GM21360 (cell line): Measurements from ENCODE around the gene RFK.
"Not testable (repeated sequence)": the region's sequence is repeated elsewhere in the genome, so short reads cannot be mapped to it uniquely, and the experiment has no call there.

ENCODE experiments used
- ATAC-seq: cut with Tn5 transposase; IDR thresholded peaks from one replicate; pipeline ENCODE4 v1.9.1; 2021; ENCODE audit warnings: mild to moderate bottlenecking, moderate library complexity; ENCODE audit not compliant: unreplicated experiment

Gene RFK

DNA sequence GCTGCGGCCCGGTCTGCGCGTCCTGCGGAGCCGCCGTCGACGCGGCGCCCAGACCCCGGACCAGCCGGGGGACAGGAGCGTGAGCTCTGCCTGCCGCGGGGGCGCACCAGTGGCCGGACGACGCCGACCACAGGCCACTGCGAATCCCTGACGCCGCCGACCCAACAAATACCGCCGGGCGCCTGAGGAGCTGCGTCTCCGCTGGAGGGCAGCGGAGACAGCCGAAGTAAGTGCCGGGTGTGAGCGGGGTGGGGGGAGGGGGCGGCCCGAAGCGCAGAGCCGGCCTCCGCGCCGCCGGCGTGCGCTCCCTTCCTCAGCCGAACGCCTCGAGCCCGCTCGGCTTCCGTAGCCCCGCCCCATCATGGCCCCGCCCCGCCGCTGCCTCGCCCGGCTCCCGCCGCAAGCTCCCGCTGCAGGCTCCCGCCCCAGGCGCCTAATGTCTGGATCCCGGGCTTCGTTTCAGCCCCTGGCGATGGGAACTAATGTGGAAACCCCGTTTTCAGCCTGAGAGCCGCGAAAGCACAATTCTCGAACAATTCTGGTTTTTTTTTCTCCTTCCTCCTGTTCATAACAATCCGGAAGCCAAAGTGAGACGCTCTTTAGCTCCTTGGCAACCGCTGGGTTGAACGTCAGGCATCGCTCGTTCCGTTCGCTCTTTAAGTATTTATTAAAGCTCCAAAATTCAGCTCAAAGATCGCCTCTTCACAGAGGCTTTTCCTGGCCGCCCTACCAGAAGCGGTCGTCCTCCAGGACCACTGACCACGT, at the start of gene RFK:
RFK (minus strand) TSS at position 232 of the 765 bp plus-strand sequence. CDS start 255 bp downstream, outside the sequence.
- ATAC-seq, result peak; percentile 61

DNA sequence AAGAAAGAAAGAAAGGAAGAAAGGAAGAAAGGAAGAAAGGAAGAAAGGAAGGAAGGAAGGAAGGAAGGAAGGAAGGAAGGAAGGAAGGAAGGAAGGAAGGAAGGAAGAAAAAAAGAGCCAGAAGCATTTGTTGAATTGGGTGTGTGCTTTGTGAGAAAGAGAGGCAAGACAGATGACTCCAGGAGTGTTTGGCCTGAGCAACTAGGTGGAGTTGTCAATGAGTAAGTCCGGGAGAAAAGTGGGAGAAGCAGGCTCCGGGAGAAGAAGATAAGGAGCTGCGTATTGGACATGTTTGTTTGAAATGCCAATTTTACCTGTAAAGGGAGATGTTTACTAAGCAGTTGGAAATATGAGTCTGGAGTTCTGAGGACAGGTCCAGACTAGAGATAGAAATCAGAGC, 49.7 kb upstream of the RFK start:
- no peak for ATAC-seq

DNA sequence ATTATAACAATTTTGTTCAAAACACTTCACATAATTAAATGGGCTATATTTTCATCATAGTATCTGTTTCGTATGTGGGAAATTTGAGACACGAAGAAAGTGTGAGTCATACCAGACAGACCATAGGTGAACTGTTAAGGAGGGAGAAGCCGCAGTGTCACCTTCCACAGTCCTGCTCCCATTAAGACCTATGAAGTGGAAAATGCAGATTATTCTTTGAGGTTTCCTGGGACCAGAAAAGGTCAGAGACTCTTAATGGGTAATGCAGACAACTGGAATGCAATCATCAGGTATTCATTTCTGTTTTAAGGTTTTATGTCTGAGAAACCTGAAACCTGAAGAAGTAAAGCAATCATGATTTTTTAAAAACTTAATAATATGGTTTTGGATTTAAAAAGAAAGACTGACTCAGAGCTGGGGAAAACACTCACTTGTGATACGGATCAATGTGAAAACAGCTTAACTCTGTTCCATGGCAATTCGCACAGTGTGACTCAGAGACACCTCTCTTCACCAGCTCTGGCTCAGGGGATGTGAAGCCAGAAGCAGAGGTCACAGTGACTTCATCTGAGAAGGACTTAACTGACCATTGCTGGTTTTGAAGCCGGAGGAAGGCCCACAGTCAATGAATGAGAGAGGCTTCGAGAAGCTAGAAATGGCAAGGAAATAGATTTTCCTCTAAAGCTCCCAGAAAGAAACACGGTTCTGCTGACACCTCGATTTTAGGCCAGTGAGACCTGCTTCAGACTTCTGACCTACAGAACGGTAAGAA, 47.5 kb upstream of the RFK start:
- ATAC-seq, result peak; percentile 60

DNA sequence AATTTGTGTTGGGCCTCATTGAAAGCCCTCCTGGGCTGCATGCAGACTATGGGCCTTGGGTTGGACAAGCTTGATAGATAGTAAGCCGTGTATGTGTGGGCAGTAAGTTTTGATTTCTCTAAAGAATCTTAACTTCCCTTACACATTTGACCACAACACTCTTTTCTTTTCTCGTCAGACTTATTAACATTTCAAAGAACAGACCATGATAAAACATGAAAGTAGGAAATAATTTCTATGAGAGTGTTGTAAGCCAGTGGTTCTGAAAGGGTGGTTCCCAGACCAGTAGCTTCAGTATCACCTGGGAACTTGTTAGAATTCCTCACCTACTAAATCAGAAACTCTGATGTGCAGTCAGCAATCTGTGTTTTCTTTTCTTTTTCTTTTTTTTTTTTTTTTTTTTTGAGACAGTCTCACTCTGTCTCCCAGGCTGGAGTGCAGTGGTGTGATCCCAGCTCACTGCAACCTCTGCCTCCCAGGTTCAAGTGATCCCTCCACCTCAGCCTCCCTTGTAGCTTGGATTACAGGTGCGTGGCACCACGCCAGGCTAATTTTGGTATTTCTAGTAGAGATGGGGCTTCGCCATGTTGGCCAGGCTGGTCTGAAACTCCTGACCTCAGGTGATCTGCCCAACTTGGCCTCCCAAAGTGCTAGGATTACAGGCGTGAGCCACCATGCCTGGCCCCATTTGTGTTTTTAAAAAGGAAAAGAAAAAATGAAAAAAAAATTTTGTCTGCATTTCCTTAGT, 44.8 kb upstream of the RFK start:
- peak; percentile 76 for ATAC-seq

DNA sequence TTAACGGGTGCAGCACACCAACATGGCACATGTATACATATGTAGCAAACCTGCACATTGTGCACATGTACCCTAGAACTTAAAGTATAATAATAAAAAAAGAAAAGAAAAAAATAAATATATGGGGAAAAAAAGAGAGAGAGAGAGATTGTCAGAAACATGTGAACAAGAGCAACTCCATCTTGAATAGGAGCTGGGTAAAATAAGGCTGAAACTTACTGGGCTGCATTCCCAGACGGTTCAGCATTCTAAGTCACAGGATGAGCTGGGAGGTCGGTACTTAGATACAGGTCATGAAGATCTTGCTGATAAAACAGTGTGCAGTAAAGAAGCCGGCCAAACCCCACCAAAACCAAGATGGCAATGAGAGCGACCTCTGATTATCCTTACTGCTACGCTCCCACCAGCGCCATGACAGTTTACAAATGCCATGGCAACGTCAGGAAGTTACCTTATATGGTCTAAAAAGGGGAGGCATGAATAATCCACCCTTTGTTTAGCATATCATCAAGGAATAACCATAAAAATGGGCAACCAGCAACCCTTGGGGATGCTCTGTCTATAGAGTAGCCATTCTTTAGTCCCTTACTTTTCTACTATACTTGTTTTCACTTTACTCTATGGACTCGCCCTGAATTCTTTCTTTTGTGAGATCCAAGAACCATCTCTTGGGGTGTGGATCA, 42.9 kb upstream of the RFK start:
- ATAC-seq, result not testable (repeated sequence)

DNA sequence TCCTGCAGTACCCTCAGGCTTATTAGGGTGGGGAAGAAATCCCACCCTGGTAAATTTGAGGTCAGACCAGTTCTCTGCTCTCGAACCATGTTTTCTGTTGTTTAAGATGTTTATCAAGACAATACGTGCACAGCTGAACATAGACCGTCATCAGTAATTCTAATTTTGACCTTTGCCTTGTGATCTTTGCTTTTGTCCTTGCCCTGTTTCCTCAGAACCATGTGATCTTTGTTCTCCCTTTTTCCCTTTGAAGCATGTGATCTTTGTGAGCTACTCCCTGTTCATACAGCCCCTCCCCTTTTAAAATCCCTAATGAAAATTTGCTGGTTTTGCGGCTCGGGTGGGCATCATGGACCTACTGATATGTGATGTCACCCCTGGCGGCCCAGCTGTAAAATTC, 40.7 kb upstream of the RFK start:
- not testable (repeated sequence) for ATAC-seq

DNA sequence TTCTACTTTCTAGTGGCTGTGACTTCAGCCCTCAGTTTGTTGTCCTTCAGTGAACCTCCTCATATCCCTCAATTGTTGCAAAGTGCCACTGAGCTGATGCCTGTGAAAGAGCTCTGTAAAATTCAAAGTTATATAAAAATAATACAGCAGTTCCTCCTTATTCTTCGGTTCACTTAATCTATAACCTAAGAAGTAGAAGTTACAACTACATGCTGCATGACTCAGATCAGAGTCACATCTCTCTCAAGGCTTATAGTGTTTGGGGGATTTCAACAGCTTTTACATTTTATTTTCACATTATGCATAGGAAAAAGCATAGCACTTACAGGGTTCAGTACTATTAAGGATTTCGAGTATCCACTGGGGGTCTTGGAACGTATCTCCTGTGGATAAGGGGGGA, 39.6 kb upstream of the RFK start:
- ATAC-seq, result no peak

DNA sequence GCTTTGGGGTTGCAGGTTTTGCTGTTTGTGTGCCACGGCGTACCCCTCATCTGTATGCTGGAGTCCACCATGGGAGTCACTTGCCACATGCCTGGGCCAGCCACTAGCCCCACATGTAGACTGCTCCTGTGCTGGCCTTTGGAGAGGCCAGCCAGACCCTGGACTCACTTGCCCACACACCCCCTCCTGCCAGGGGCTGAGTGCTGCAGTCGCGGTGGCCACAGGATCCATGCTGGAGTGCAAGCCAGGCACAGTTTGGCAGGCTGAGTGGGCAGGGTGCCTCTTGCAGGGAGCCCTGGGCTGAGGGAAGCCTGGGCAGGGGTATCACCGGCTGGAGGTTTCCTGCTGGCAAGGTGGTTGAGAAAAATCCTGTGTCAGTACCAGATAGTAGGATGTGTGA, 39.2 kb upstream of the RFK start:
- ATAC-seq, result no peak

DNA sequence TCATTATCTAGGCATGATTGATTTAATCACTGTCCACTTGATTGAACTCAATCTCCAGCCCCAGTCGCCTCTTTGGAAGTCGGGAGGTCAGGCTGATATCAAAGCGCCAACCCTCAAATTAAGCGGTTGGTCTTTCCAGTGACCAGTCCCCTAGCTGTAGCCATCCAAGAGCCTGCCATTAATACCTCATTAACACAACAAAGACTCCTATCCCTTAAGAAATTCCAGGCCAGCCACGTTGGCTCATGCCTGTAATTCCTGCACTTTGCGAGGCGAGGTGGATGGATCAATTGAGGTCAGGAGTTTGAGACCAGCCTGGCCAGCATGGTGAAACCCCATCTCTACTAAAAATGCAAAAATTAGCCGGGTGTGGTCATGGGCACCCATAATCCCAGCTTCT, 37.4 kb upstream of the RFK start:
- ATAC-seq, result no peak

DNA sequence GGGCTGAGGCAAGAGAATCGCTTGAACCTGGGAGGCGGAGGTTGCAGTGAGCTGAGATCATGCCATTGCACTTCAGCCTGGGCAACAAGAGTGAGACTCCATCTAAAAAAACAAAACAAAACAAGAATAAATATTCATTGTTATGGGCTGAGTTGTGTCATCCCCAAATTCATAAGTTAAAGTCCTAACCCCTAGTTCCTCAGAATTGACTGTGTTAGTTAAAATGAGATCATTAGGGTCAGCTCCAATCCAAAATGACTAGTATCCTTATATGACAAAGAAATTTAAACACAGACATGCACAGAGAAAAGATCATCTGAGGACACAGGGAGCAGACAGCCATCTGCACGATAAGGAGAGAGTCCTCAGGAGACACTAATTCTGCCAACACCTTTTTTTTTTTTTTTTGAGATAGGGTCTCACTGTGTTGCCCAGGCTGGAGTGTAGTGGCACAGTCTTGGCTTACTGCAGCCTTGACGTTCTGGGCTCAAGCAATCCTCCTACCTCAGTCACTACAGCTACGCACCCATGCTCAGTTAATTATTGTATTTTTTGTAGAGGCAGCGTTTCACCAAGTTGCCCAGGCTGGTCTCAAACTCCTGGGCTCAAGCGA, 32.7 kb upstream of the RFK start:
- no peak for ATAC-seq

DNA sequence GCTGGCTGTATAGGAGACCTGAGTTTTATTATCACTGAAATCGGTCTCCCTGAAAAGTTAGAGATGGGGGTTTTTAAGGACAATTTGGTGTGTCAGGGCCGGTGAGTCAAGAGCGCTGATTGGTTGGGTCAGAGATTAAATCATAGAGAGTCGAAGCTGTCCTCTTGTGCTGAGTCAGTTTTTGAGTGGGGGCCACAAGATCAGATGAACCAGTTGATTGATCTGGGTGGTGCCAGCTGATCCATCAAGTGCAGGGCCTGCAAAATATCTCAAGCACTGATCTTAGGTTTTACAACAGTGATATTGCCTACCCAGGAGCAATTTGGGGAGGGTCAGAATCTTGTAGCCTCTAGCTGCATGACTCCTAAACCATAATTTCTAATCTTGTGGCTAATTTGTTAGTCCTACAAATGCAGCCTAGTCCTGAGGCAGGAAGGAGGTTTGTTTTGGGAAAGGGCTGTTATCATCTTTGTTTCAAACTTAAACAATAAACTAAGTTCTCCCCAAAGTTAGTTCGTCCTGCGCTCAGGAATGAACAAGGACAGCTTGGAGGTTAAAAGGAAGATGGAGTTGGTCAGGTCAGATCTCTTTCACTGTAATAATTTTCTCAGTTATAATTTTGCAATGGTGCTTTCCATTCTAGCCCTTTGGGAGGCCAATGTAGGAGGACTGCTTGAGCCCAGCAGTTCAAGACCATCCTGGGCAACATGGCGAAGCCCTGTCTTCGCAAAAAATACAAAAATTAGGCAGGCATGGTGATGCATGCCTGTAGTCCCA, 31.6 kb upstream of the RFK start:
- ATAC-seq, result no peak

DNA sequence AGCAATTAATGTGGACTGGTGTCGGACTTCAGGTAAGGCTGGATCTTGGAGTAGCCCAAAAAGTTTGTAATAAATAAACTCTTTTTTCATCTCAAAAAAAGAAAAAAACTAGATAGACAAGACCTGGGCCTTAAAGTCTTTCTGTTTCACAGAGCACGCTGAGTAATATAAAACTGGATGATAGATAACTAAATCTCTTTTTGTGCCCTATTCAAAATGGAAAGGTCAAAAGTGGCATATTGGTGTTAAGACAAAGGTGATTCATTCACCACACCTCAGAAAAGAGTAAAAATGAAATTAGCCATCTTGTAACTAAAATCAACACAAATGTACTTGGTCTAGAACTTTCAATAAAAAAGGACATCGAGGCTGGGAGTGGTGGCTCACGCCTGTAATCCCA, 30.3 kb upstream of the RFK start:
- no peak for ATAC-seq

DNA sequence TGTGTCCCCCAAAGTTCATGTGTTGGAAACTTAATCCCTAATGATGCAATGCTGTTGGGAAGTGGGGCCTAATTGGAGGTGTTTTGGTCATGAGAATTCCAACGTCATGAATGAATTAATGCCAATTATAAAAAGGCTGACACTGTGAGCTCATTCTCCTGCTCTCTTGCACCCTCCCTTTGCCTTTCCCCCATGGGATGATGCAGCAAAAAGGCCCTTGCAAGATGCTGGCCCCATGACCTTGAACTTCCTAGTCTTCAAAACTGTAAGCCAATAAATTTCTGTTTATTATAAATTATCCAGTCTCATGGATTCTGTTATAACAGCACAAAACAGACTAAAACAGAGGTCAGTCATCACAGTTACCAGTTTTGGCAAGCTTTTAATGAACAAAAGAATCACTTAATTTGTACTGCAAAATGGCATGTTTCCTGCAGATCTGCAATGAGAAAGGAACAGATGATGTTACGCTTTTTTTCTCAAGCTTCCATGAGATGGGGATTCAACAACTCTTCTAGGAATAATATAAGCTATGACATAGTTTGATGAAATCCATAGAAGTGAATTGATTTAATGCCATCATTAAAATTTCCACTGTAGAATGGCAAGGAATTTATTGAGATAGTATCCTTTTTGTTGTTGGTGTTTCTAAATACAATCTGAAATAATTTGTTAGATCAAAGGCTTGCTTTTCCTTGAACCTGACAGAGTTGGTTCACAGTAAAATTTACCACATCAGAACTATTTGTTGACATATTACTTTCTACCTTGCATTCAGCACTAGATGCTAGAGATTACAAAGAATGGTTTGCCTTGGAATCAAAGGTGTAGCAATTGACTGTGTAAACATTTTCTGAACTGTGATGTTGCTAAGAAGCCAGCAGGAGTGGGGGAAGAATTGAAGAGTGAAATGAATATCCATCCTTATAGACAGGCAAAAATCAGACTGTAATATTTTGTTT, 29.3 kb upstream of the RFK start:
- ATAC-seq, result no peak

DNA sequence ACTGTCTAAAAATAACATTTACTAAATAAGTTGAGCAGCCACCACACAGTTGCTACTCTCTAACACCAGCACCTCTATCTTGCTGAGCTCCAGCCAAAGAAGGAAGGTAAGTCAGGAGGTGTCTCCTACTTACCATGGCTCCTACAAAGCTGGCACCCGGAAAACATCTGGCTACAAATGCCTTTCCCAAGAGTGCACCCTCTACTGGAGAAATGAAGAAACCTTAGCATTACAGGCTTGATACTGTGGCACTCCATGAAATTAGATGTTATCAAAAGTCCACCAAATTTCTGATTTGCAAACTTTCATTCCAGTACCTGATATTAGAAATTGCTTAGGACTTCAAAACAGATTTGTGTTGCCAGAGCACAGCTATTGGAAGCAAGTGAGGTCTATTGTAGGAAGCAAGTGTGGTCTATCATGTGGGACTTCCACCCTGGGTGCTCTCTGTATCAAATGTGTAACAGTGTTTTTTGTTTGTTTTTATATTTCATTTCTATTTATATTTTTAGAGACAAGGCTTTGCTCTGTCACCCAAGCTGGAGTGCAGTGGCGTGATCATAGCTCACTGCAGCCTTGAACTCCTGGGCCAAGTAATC, 25.7 kb upstream of the RFK start:
- ATAC-seq, result no peak

DNA sequence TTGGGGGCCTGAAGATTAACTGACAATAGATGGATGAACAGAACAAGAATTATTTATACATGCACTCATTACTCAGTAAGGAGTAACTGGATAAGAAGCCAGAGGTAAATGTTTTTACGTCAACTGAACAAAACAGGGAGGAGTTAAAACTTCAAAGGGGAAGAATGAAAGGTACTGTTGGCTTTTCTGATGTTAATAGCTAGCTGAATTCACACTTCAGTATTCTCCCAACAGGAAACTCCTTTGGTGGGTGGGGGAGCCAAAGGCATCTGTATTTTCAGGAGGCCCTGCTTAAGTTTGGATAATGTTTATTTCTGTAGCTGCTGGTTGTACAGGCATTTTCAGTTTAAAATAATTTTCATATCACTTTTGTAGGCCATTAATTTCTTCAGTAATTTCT, 23.2 kb upstream of the RFK start:
- no peak for ATAC-seq

DNA sequence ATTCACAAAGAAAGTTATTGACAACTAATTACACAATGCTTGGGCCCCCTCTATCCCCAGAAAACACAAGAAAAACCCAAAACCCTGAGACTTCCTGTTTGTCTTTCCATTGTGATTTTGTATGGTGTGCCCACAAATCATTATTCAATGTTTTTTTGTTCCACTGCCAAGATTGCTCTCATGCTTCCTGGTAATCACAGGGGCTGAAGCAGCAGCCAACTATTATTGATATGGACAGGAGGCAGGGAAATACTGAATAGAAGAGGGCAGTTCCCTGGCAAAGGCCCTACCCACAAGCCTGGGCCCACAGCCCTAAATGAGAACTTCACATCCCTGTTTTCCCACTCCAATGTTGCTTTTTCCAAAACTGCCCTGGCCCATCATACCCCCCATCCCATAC, 21.5 kb upstream of the RFK start:
- ATAC-seq, result no peak

DNA sequence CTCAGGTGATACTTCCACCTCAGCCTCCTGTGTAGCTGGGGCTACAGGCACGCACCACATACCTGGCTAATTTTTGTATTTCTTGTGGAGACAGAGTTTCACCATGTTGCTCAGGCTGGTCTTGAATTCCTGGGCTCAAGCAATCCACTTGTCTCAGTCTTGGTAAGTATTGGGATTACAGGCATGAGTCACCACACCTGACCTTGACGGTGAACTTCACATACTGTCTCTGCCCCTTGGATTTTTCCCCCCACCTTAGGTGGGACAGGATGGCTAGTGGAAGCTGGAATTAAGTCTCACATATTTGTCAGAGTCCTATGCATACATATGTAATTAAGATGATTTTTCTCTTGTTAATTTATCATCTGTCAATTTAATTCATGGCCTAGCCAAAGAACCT, 20.9 kb upstream of the RFK start:
- no peak for ATAC-seq

DNA sequence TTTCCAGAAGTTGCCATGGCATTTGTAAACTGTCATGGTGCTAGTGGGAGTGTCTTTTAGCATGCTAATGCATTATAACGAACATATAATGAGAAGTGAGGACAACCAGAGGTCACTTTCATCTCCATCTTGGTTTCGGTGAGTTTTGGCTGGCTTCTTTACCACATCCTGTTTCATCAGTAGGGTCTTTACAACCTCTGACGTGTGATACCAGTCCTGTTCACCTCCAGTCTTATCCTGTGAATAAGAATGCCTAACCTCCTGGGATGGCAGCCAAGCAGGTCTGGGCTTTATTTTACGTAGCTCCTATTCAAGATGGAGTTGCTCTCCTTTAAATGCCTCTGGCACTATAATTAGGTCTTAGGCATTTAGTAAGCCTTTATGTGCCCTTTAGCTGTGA, 20.4 kb upstream of the RFK start:
- peak; percentile 65 for ATAC-seq
